GM18951 (cell line): ENCODE data around the gene PHF21A.

Experiments
- POLR2A ChIP-seq: IDR thresholded peaks from 4 replicates; pipeline ENCODE4 v1.6.1; 2011; ENCODE audit warnings: mild to moderate bottlenecking; ENCODE audit not compliant: insufficient read length, insufficient read depth; ENCODE audit errors: extremely low read depth
- in situ Hi-C: fragments of 300-500 bp; cut with MboI; formaldehyde crosslinking; loops from one replicate; pipeline ENCODE4 v1.12.0; 2022; ENCODE audit warnings: low sequenced_read_pairs, mixed read lengths, inconsistent platforms; ENCODE audit not compliant: unreplicated experiment

PHF21A gene

DNA sequence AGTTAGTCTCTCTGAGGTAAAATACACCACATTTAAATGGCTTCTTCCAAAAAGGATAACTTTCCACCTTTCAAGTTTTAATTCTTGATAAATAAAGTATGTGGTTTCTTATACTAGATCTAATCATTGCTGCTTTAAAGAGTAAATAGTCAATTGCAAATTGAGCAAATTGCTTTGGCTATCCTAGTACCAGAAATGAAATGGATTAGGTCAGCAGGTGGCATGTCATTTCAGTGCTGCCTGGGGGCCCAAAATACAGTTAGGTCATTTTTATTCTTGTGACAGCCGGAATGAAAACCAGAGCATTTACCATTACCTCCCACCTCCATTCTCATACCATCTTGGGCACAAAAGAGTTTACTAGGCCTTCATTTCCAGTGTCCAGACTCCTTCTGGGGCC lies 70.2 kb downstream of the PHF21A start:
- in situ Hi-C loops: no loop called here
- TF ChIP-seq POLR2A: no peak

DNA sequence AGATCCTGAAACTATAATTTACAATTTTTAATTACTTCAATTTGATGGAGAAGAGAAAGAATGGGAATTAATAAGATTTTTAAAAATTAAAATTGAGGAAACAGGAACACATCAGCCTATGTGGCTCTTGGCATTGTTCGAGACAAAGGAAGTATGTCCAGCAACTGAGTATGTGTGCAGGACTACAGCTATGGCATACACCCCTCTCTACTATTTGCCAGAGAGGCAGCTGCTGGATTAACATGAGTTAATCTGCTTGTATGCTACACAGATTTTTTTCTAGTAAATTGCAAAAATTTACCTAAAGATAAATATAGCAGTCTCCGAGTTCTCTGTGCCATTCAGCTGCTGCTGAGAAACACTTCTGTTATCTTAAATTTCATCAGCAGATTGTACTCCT lies 70.6 kb downstream of the PHF21A start:
- TF ChIP-seq POLR2A: no peak
- in situ Hi-C loops: no loop called here

DNA sequence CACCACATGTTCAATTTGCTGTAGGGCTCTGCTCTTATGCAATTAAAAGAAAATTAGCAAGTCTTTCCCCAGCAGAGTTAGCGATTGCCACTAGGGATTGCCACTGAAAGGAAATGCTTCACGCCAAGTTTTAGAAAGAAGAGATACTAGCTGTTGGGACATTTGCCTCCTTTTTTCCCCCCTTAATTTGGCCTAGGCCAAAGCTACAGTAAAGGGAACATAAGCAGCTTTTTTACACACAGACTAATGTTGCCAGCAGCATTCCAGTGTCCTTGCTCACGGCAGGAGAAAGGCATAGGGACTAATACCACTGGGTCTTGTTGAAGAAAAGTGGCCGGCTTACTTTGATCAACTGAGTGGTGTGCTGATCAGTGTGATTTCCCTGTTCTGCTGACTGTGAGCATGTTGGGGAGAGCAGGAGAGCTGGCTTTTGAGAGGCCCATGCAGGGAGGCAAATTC lies 71.2 kb downstream of the PHF21A start:
- TF ChIP-seq POLR2A: no peak
- in situ Hi-C loops: no loop called here

GRCh38 chr11:46049325-46049897 lies 71.8 kb downstream of the PHF21A start:
- in situ Hi-C loops: no loop called here
- no peak for TF ChIP-seq POLR2A

GRCh38 chr11:46048198-46048597 lies 73.1 kb downstream of the PHF21A start:
- in situ Hi-C loops: no loop called here
- no peak for TF ChIP-seq POLR2A

DNA sequence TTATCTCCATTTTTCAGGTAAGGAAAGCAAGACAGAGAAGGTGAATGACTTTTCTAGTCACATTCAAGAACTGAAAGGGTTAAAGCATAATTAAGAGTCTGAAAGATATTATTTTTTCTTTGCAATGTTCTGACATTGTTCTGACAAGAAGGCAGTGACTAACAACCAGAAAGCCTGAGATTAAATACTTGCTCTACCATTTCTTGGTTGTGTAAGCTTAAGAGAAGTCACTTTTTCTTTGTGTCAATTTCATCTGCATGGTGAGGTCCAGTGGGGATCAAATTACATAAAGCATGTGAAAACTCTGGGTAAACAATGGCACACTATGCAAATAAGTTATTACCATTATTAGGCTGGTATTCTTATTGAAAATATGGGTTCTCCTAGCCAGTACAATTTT lies 73.7 kb downstream of the PHF21A start:
- TF ChIP-seq POLR2A: no peak
- in situ Hi-C loops: no loop called here

- TF ChIP-seq POLR2A: no peak
These were observed 75.4 kb downstream of the PHF21A start for GRCh38 chr11:46045811-46046210.

GRCh38 chr11:46044601-46045000 lies 76.7 kb downstream of the PHF21A start:
- no peak for TF ChIP-seq POLR2A
- in situ Hi-C loops: no loop called here

More at GRCh38 chr11:46045811-46046210, 75.4 kb downstream of the PHF21A start:
- in situ Hi-C loops: no loop called here

DNA sequence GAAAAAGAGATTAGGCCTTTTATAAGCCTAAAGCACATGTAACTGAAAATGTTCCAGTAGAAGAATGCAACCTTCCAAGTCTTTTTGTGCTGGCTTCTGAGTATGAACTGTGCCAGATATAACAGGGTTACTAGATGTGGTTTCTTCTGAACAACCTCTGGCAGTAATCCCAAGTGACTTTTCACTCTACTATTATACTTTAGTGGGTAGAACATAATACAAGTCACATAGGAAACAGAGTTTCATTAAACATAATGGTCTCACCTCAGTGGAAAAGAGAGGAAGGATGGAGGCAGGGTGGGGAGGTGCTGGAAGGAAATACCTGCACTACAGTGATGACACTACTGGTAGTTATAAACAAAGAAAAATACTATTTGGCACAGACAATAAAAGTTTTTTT lies 81.3 kb downstream of the PHF21A start:
- no peak for TF ChIP-seq POLR2A
- in situ Hi-C loops: no loop called here

- in situ Hi-C loops: no loop called here
- no peak for TF ChIP-seq POLR2A
These were observed 82.7 kb downstream of the PHF21A start for GRCh38 chr11:46038529-46038928.

GRCh38 chr11:46036969-46037368 lies 84.3 kb downstream of the PHF21A start:
- in situ Hi-C loops: no loop called here
- no peak for TF ChIP-seq POLR2A

DNA sequence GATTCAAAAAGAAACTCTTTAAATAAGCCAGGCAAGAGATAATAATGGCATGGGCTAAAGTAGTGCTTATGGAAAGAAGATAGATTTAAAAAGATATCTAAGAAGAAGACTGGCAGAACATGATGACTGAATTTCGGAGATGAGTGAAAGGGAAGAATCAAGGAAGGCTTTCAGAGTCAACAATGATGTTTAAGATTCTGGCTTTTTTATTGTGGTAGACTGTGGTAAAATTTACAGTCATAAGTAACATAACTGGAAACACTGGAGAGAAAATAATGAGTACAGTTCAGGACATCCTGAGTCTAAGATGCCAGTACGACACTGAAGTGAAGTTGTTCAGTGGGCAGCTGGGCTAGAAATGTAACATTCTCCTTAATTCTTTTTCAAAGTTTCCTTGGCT lies 85.2 kb downstream of the PHF21A start:
- in situ Hi-C loops: no loop called here
- no peak for TF ChIP-seq POLR2A

GRCh38 chr11:46034041-46034440 lies 87.2 kb downstream of the PHF21A start:
- in situ Hi-C loops: no loop called here
- no peak for TF ChIP-seq POLR2A

DNA sequence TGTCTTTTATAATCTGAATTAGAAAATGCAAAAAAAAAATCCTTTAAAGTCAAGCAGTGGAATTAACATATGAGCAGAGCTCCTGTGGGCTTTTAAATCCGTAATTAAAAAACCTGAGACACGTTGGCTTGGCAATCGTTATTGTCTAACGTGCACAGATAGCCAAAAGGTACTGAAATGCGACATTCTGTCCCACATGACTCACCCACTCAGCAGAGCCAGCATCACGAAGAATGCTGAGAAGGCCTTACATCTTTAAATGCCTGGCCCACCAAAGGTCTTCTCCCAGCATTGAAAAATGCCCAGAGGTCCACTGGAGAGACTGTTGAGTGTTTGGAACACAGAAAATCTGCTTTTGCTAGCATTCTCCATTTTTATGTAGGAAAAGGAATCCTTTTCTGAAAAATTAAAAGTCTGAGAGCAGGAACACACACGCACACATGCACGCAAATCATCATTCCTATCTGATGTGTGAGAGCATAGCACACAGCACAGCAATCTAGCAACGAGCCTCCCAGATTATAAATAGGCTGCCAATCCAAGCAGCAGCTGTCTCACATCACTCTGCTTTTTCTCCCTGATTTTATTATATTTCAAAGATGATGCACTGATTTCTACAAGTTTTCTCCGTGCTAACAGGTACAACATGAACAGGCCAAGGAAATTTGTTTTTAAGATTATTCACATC lies 94.5 kb downstream of the PHF21A start:
- in situ Hi-C loops: no loop called here
- TF ChIP-seq POLR2A: no peak

DNA sequence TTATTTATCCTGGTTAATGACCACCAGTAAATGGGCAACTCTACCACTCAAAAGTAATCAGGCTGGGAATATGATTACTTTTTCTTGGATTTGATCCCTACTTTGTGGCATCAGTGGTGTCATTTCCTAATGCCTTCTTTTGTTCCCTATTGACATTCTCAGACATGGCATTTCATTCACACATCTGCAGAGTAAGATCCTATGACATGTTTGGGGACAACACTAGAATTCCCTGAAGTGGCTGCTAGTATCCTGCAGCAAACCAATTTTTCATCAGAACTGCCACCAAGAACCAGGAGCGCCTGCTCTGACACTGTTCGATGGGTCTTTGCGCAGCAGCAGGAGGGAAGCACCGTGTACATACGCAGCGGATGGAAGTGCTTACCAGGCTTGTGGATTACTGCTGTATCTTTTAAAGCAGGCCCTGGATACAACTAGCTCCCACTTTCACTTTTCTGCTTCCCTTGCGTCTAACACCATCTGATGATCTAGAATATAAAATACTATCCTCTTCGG lies 101.1 kb downstream of the PHF21A start:
- TF ChIP-seq POLR2A: no peak
- in situ Hi-C loops: no loop called here

DNA sequence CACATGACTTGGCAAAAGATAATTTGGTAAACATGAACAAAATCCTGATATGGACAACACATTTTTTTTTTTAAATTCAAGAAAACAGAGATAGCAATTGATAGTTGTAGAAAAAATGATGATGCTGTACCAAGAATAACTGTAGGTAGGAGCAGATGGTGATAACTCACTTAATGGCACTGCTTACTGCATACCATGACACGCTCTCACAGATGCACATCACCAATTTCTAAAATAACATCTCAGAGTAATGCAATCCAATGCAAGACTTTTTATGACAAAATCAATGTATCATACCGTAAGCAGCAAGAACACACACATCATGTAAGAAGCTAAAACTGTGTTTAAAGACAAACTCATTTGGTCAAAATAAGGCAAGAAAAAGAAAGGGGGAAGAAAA lies 102.6 kb downstream of the PHF21A start:
- TF ChIP-seq POLR2A: no peak
- in situ Hi-C loops: no loop called here
